HS-27A (cell line): ENCODE data around the gene LSM14A.
"Not testable (repeated sequence)": the region's sequence is repeated elsewhere in the genome, so short reads cannot be mapped to it uniquely, and the experiment has no call there.

Experiments
- DNase-seq: peaks from one replicate; pipeline ENCODE4 v3.0.0-alpha.2; 2012; ENCODE audit warnings: low read depth, missing footprints

LSM14A gene

GRCh38 chr19:34191355-34191962, 19.2 kb downstream of the LSM14A start:
- DNase-seq, result no peak

- DNase-seq, result no peak
Observed at GRCh38 chr19:34193439-34193838, 21.1 kb downstream of the LSM14A start.

- DNase-seq, result no peak
Observed at GRCh38 chr19:34193876-34194275, 21.6 kb downstream of the LSM14A start.

GRCh38 chr19:34201133-34201532, 28.8 kb downstream of the LSM14A start:
- no peak for DNase-seq

- not testable (repeated sequence) for DNase-seq
Observed at GRCh38 chr19:34205324-34205723, 33.0 kb downstream of the LSM14A start.

GRCh38 chr19:34208291-34208884, 36.1 kb downstream of the LSM14A start:
- no peak for DNase-seq

- no peak for DNase-seq
Observed at GRCh38 chr19:34209726-34210125, 37.4 kb downstream of the LSM14A start.

- no peak for DNase-seq
Observed at GRCh38 chr19:34213283-34213682, 41.0 kb downstream of the LSM14A start.

GRCh38 chr19:34214040-34214439, 41.7 kb downstream of the LSM14A start:
- DNase-seq, result no peak

GRCh38 chr19:34215006-34215665, 42.8 kb downstream of the LSM14A start:
- DNase-seq, result no peak

GRCh38 chr19:34215666-34216038, 43.3 kb downstream of the LSM14A start:
- no peak for DNase-seq

GRCh38 chr19:34216745-34217219, 44.5 kb downstream of the LSM14A start:
- DNase-seq, result not testable (repeated sequence)

- peak; percentile 100 for DNase-seq
Observed at GRCh38 chr19:34217952-34218817, 45.9 kb downstream of the LSM14A start.

- no peak for DNase-seq
Observed at GRCh38 chr19:34218818-34219164, 46.5 kb downstream of the LSM14A start.

- DNase-seq, result peak; percentile 64
Observed at GRCh38 chr19:34220472-34221063, 48.3 kb downstream of the LSM14A start.

GRCh38 chr19:34222386-34222785, 50.1 kb downstream of the LSM14A start:
- DNase-seq, result no peak

GRCh38 chr19:34224996-34225658, 52.8 kb downstream of the LSM14A start:
- DNase-seq, result no peak

GRCh38 chr19:34225659-34226015, 53.3 kb downstream of the LSM14A start:
- no peak for DNase-seq

- no peak for DNase-seq
Observed at GRCh38 chr19:34226036-34226435, 53.7 kb downstream of the LSM14A start.

GRCh38 chr19:34228347-34228746, 56.0 kb downstream of the LSM14A start:
- no peak for DNase-seq

- DNase-seq, result no peak
Observed at GRCh38 chr19:34228762-34229161, 56.5 kb downstream of the LSM14A start.

- DNase-seq, result no peak
Observed at GRCh38 chr19:34229721-34230120, 57.4 kb downstream of the LSM14A start.
